Activated CD4-positive, alpha-beta T cell treated with anti-CD3 and anti-CD28 coated beads, Interleukin-2, amount 50 U/mL, for 48 hours (primary cell): Measurements from ENCODE around the gene CCT8.

Experiments
- DNase-seq, 2 experiments: peaks; one replicate each; pipeline ENCODE4 v3.0.0-alpha.2; 2020

CCT8 gene

GRCh38 chr21:29077651-29078090 lies 4.2 kb upstream of the CCT8 start:
- peak; percentile 35 to 55 for DNase-seq

- DNase-seq: peak; percentile 74 to 82
Measured at GRCh38 chr21:29076731-29077640, 3.5 kb upstream of the CCT8 start.

GRCh38 chr21:29075706-29076466 lies 2.4 kb upstream of the CCT8 start:
- DNase-seq: no peak

GRCh38 chr21:29074783-29075182 lies 1.3 kb upstream of the CCT8 start:
- DNase-seq: no peak

GRCh38 chr21:29074007-29074376 lies 544 bp upstream of the CCT8 start:
- no peak for DNase-seq

GRCh38 chr21:29072873-29073221 lies 601 bp downstream of the CCT8 start:
- no peak for DNase-seq

- no peak for DNase-seq
Measured at GRCh38 chr21:29064850-29065481, 8.5 kb downstream of the CCT8 start.

- no peak for DNase-seq
Measured at GRCh38 chr21:29056538-29057050, 16.9 kb downstream of the CCT8 start.

- no peak for DNase-seq
Measured at GRCh38 chr21:29056005-29056404, 17.4 kb downstream of the CCT8 start.

GRCh38 chr21:29055080-29055479 lies 18.4 kb downstream of the CCT8 start:
- DNase-seq: no peak

- DNase-seq: no peak
Measured at GRCh38 chr21:29053656-29054055, 19.8 kb downstream of the CCT8 start.

GRCh38 chr21:29053011-29053553 lies 20.4 kb downstream of the CCT8 start:
- DNase-seq: no peak

- no peak for DNase-seq
Measured at GRCh38 chr21:29052224-29052623, 21.2 kb downstream of the CCT8 start.

GRCh38 chr21:29034678-29035077 lies 38.8 kb downstream of the CCT8 start:
- DNase-seq: no peak

GRCh38 chr21:29033871-29034270 lies 39.6 kb downstream of the CCT8 start:
- no peak for DNase-seq

- no peak for DNase-seq
Measured at GRCh38 chr21:29033301-29033700, 40.1 kb downstream of the CCT8 start.

- no peak for DNase-seq
Measured at GRCh38 chr21:29030909-29031308, 42.5 kb downstream of the CCT8 start.

- no peak for DNase-seq
Measured at GRCh38 chr21:29029524-29029923, 43.9 kb downstream of the CCT8 start.

GRCh38 chr21:29025328-29025713 lies 48.1 kb downstream of the CCT8 start:
- no peak for DNase-seq

GRCh38 chr21:29024474-29025327 lies 48.7 kb downstream of the CCT8 start, which contains the start of gene USP16:
USP16 (plus strand) TSS chr21:29024668; CDS start chr21:29027914, 3,246 bp downstream.
- DNase-seq: peak; percentile 93 to 94

GRCh38 chr21:29022166-29022565 lies 51.3 kb downstream of the CCT8 start:
- DNase-seq: no peak

GRCh38 chr21:29018540-29018939 lies 54.9 kb downstream of the CCT8 start:
- DNase-seq: no peak
